Progenitor cell of endocrine pancreas (in vitro differentiated cells): ENCODE data around the gene SEC24D. TPM values are rescaled to one million over a fixed set of nuclear protein-coding genes. Genes with fewer than 3 reads are reported as not detected.
"Not testable (repeated sequence)": the region's sequence is repeated elsewhere in the genome, so short reads cannot be mapped to it uniquely, and the experiment has no call there.

Experiments used
- DNase-seq: peaks from one replicate; pipeline ENCODE4 v3.0.0; 2021; ENCODE audit warnings: low spot score; ENCODE audit not compliant: unreplicated experiment
- H3K27ac Mint-ChIP-seq: 2 replicates; pipeline ENCODE4 v1.8.0; 2021; ENCODE audit warnings: mild to moderate bottlenecking, moderate library complexity, mixed read lengths
- H3K27me3 Mint-ChIP-seq: 2 replicates; pipeline ENCODE4 v1.8.0; 2021; ENCODE audit warnings: mixed read lengths
- H3K36me3 Mint-ChIP-seq: 2 replicates; pipeline ENCODE4 v1.8.0; 2022; ENCODE audit warnings: mixed read lengths; ENCODE audit not compliant: insufficient read depth
- H3K4me1 Mint-ChIP-seq: 2 replicates; pipeline ENCODE4 v1.8.0; 2021; ENCODE audit warnings: low read depth, mixed read lengths
- H3K4me3 Mint-ChIP-seq: 2 replicates; pipeline ENCODE4 v1.8.0; 2021; ENCODE audit warnings: low read depth, mild to moderate bottlenecking, moderate library complexity, mixed read lengths
- H3K9me3 Mint-ChIP-seq: 2 replicates; pipeline ENCODE4 v1.8.0; 2021; ENCODE audit warnings: low read depth, mixed read lengths
- total RNA-seq: library from RNA; stranded (reverse); gene quantifications from 2 replicates; pipeline ENCODE4 v1.2.1, GENCODE V29; 2021
- TF ChIP-seq, protein P1 (sequence below): fragments of 200-600 bp; sonication (generic); IDR thresholded peaks from one replicate; pipeline ENCODE4 v1.5.0; 2021; ENCODE audit warnings: antibody characterized with exemption, mild to moderate bottlenecking; ENCODE audit not compliant: unreplicated experiment

The SEC24D gene
- total RNA-seq, 1 donor from 2014 or later = 30.2 TPM

- DNase-seq = no peak
- TF ChIP-seq, protein P1, sequence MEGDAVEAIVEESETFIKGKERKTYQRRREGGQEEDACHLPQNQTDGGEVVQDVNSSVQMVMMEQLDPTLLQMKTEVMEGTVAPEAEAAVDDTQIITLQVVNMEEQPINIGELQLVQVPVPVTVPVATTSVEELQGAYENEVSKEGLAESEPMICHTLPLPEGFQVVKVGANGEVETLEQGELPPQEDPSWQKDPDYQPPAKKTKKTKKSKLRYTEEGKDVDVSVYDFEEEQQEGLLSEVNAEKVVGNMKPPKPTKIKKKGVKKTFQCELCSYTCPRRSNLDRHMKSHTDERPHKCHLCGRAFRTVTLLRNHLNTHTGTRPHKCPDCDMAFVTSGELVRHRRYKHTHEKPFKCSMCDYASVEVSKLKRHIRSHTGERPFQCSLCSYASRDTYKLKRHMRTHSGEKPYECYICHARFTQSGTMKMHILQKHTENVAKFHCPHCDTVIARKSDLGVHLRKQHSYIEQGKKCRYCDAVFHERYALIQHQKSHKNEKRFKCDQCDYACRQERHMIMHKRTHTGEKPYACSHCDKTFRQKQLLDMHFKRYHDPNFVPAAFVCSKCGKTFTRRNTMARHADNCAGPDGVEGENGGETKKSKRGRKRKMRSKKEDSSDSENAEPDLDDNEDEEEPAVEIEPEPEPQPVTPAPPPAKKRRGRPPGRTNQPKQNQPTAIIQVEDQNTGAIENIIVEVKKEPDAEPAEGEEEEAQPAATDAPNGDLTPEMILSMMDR = no peak
- Mint-ChIP-seq H3K4me3 (no peak overlapping the region), H3K27ac (no peak overlapping the region), H3K27me3 (no peaks in the 10 kb centered on the region), H3K4me1 (no peaks in the 10 kb centered on the region), H3K9me3 (peaks cover 17% of the 10 kb centered on the region), H3K36me3 (peaks cover 29% of the 10 kb centered on the region)
These were observed 51.1 kb downstream of the SEC24D start for GRCh38 chr4:118784776-118785175.

- H3K4me3 Mint-ChIP-seq = no peak overlapping the region
- H3K9me3 Mint-ChIP-seq = peaks cover 21% of the 10 kb centered on the region
- no peaks in the 10 kb centered on the region for H3K27me3 Mint-ChIP-seq
- DNase-seq = no peak
- TF ChIP-seq, protein P1 = no peak
- peaks cover 29% of the 10 kb centered on the region for H3K36me3 Mint-ChIP-seq
- no peak overlapping the region for H3K27ac Mint-ChIP-seq
- no peaks in the 10 kb centered on the region for H3K4me1 Mint-ChIP-seq
These were observed 52.0 kb downstream of the SEC24D start for GRCh38 chr4:118783887-118784286.

DNA sequence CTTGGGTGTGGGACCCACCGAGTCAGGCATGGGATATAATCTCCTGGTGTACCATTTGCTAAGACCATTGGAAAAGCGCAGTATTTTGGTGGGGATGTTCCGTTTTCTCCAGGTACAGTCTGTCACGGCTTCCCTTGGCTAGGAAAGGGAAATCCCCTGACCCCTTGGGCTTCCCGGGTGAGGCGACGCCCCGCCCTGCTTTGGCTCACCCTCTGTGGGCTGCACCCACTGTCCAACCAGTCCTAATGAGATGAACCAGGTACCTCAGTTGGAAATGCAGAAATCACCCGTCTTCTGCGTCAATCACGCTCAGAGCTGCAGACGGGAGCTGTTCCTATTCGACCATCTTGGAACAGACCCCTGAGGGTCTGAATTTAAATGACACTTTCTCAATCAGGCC is 53.0 kb downstream of the SEC24D start:
- peaks cover 29% of the 10 kb centered on the region for H3K36me3 Mint-ChIP-seq
- H3K27me3 Mint-ChIP-seq, DNase-seq, H3K4me1 Mint-ChIP-seq, H3K27ac Mint-ChIP-seq, H3K4me3 Mint-ChIP-seq: not testable (repeated sequence)
- H3K9me3 Mint-ChIP-seq = peaks cover 21% of the 10 kb centered on the region

DNA sequence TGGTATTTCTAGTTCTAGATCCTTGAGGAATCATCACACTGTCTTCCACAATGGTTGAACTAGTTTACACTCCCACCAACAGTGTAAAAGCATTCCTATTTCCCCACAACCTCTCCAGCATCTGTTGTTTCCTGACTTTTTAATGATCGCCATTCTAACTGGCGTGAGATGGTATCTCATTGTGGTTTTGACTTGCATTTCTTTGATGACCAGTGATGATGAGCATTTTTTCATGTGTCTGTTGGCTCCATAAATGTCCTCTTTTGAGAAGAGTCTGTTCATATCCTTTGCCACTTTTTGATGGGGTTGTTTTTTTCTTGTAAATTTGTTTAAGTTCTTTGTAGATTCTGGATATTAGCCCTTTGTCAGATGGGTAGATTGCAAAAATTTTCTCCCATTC is 58.3 kb downstream of the SEC24D start:
- H3K27ac Mint-ChIP-seq, H3K4me1 Mint-ChIP-seq, H3K4me3 Mint-ChIP-seq, H3K27me3 Mint-ChIP-seq, DNase-seq: not testable (repeated sequence)
- H3K9me3 Mint-ChIP-seq = peaks cover 20% of the 10 kb centered on the region
- peaks cover 19% of the 10 kb centered on the region for H3K36me3 Mint-ChIP-seq

- not testable (repeated sequence) for DNase-seq, H3K4me1 Mint-ChIP-seq
- H3K9me3 Mint-ChIP-seq = peaks cover 20% of the 10 kb centered on the region
These were observed 58.8 kb downstream of the SEC24D start for GRCh38 chr4:118776955-118777640.

DNA sequence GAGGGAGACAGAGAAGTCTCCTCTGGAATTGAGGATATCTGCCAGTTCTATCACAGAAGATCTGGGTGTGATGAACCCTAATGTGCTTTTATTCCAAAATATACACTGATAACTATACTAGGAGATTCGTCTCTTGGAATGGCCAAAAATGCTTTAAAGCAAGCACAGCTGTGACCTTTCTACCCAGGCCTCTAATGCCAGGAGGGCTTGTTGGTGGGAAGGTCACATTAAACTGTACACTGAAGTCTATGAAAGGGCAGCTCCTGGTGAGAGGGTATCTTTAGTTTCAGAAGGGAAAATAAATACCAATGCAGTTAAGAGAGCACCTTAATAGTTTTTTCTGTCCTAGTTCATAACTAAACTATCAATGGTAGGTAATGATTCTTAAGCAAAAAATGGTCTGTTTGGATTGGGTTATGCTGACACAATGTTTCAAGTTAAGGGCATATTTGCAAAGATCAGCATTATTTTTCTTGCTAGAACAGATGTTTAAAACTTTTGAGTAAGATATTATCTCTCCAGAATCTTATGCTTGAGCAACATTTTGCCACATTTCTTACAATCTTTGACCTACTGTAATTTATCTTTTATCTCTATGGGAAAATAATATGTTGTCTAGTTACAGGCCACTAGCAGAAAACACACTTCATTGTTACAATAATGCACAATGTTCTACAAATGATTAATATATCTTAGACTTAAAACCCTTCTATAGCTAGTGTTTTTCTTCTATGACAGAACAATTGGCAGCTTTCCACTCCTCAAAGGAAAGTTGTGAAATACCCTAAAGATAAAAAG is 59.6 kb downstream of the SEC24D start:
- H3K4me3 Mint-ChIP-seq = no peak overlapping the region
- H3K27me3 Mint-ChIP-seq = no peaks in the 10 kb centered on the region
- H3K9me3 Mint-ChIP-seq = peaks cover 14% of the 10 kb centered on the region
- peaks cover 8% of the 10 kb centered on the region for H3K36me3 Mint-ChIP-seq
- TF ChIP-seq, protein P1 = no peak
- no peak for DNase-seq
- peak overlapping the region; percentile 22 for H3K27ac Mint-ChIP-seq
- peaks cover 3% of the 10 kb centered on the region for H3K4me1 Mint-ChIP-seq

More at GRCh38 chr4:118776955-118777640, 58.8 kb downstream of the SEC24D start:
- not testable (repeated sequence) for H3K27ac Mint-ChIP-seq, H3K27me3 Mint-ChIP-seq, H3K4me3 Mint-ChIP-seq
- peaks cover 15% of the 10 kb centered on the region for H3K36me3 Mint-ChIP-seq
